Measurements from ENCODE around the gene CBX1.
"Not testable (repeated sequence)": the region's sequence is repeated elsewhere in the genome, so short reads cannot be mapped to it uniquely, and the experiment has no call there.

CBX1 gene

GRCh38 chr17:48123776-48124388 is 22.6 kb upstream of the CBX1 start:
- no peak for DNase-seq (ENCODE audit: low read depth in 3 of 3, low spot score in 1 of 3)

DNA sequence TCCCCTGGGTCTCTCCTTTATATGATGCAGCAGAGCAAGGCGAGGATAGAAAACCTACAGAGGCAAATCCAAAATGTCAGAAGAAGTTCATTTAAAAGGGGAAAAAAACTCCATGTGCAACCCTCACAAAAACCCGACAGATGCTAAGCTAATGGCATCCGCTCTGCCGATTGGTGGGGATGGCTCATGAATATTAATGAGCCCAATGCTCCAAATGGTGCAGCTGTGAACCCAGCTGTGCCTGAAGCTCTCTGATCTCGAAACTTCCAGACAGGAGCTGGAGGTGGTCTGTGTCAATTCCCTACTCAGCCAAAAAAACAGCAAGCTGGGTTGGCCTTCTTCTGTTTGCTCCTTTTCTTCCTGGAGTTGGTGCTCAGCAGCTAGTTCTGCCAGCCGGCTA is 21.8 kb upstream of the CBX1 start:
- no peak for DNase-seq (ENCODE audit: low read depth in 3 of 3, low spot score in 1 of 3)

DNA sequence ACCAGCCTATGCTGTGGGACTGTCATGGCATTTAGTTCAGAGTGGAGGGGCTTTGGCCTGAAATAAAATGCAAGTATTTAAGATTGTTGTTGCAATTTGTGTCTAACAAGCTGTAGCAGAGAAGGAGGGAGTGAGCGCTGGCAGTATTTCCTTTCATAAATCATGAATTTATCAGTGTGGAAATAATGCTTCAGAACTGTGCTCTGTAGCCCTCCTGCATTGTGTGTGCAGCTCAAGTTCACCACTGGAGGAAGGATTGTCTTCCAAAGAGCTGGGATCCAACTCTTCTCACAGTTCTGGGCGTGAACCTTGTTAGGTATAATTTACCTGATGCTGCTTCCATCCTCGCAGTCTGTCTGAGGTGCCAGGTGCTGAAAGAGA is 21.4 kb upstream of the CBX1 start:
- DNase-seq (ENCODE audit: low read depth in 3 of 3, low spot score in 1 of 3): no peak

- DNase-seq (ENCODE audit: low read depth in 3 of 3, low spot score in 1 of 3): no peak
Observed at GRCh38 chr17:48121923-48122664, 20.8 kb upstream of the CBX1 start.

GRCh38 chr17:48113201-48113676 is 12.0 kb upstream of the CBX1 start:
- DNase-seq (ENCODE audit: low read depth in 3 of 3, low spot score in 1 of 3): peak in 2 of 3 donors; percentile 15 to 31

GRCh38 chr17:48111937-48112241 is 10.6 kb upstream of the CBX1 start:
- DNase-seq (ENCODE audit: low read depth in 3 of 3, low spot score in 1 of 3): no peak

DNA sequence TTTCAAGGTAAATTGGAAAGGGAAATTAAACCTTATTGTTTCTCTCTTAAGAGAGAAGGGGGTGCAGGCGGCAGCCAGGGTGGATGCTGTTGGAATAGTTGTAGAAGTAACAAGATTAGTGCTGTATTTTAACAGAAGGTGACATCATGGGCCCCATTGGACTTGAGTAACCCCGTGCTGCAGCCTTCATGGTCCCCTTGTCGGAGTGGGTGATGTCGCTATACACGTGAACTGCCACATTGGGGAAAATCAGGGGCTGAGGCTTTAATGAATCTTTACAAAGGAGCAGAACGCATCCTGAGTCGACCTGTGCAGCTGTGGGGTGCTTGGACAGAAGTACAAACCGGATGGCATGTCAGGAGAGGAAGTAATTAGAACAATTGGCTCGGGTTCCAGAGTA is 9.5 kb upstream of the CBX1 start:
- no peak for DNase-seq (ENCODE audit: low read depth in 3 of 3, low spot score in 1 of 3)

- peak; percentile 84 to 85 (median 84) for DNase-seq (ENCODE audit: low read depth in 3 of 3, low spot score in 1 of 3)
Observed at GRCh38 chr17:48107137-48108055, 6.1 kb upstream of the CBX1 start, which contains the start of gene SNX11. SNX11 (plus strand) TSS chr17:48107766; CDS start chr17:48112044, 4,278 bp downstream.

DNA sequence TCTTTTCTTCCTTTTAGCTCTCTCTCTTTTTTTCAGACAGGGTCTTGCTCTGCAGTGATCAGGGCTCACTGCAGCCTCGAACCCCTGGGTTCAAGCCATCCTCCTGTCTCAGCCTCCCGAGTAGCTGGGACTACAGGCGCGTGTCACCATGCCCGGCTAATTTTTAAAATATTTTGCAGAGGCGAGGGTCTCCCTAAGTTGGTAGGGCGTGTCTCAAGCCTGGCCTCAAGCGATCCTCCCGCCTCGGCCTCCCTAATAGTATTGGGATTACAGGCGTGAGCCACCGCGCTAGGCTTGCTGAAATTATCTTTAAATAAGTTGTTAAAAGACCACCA is 5.5 kb upstream of the CBX1 start:
- DNase-seq (ENCODE audit: low read depth in 3 of 3, low spot score in 1 of 3): no peak

DNA sequence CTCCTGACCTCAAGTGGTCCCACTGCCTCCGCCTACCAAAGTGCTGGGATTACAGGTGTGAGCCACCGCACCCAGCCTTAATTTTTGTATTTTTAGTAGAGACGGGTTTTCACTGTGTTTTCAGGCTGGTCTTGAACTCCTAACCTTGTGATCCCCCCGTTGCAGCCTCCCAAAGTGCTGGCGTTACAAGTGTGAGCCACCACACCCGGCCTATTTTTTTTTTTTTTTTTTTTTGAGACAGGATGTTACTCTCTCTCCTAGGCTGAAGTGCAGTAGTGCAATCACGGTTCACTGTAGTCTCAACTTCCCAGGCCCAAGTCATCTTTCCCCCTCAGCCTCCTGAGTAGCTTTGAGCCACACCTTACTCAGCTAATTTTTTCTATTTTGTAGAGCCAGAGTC is 3.2 kb upstream of the CBX1 start:
- DNase-seq (ENCODE audit: low read depth in 3 of 3, low spot score in 1 of 3): no peak

- no peak for DNase-seq (ENCODE audit: low read depth in 3 of 3, low spot score in 1 of 3)
Observed at GRCh38 chr17:48102798-48103715, 1.8 kb upstream of the CBX1 start.

GRCh38 chr17:48102043-48102750 is 919 bp upstream of the CBX1 start:
- DNase-seq (ENCODE audit: low read depth in 3 of 3, low spot score in 1 of 3): no peak

DNA sequence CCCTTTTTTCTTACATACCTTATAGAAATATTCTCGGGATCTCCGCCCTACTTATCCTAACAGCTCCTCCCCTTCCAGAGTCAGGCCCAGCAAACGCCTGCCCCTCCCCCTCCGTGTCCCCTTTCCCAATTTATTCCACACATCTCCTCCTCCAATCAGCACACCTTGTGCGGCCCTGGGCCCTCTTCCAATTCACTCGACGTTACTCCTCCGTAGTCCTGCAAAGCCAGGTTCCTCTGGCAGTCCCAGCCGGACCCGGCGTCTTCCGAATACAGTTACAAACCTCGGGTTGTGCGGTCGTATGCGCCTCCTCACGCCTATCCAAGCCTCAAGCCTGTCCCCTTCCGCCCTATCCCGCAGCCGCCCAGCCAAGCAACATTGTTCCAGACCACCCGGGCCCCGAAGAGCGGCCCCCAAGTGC is 677 bp downstream of the CBX1 start:
- no peak for DNase-seq (ENCODE audit: low read depth in 3 of 3, low spot score in 1 of 3)

- no peak for DNase-seq (ENCODE audit: low read depth in 3 of 3, low spot score in 1 of 3)
Observed at GRCh38 chr17:48100160-48100559, 1.1 kb downstream of the CBX1 start.

DNA sequence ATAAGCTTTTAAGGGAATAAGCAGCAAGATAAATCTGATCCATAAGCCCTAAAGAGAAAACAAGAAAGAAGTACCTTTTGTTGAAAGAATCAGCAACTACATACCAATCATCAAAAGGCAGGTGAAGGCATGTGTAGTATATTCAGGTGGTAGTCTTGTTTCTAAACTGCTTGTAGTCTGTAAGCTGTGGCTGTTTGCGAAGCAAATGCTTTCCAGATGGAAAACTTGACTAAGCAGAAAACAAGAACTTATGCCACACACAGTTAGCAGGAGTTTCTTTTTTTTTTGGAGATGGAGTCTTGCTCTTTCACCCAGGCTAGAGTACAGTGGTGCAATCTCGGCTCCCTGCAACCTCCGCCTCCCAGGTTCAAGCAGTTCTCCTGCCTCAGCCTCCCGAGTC is 5.7 kb downstream of the CBX1 start:
- no peak for DNase-seq (ENCODE audit: low read depth in 3 of 3, low spot score in 1 of 3)

- no peak for DNase-seq (ENCODE audit: low read depth in 3 of 3, low spot score in 1 of 3)
Observed at GRCh38 chr17:48093341-48094045, 7.8 kb downstream of the CBX1 start.

GRCh38 chr17:48084932-48085331 is 16.3 kb downstream of the CBX1 start:
- DNase-seq (ENCODE audit: low read depth in 3 of 3, low spot score in 1 of 3): no peak

DNA sequence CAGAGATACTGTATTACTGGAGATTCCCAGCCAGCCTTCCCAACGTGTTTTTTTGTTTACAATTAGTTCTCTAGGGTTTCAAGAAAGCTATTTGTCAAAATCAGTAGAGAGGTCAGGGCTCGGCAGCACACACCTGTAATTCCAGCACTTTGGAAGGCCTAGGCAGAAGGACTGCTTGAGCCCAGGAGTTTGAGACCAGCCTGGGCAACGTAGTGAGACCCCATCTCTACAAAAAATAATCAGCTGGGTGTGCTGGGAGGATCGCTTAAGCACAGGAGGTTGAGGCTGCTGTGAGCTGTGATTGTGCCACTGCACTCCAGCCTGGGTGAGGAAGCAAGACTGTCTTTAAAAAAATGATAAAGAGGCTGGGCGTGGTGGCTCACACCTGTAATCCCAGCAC is 19.4 kb downstream of the CBX1 start:
- DNase-seq (ENCODE audit: low read depth in 3 of 3, low spot score in 1 of 3): no peak

GRCh38 chr17:48077152-48077551 is 24.1 kb downstream of the CBX1 start:
- not testable (repeated sequence) for DNase-seq (ENCODE audit: low read depth in 3 of 3, low spot score in 1 of 3)

All from stimulated activated CD4-positive, alpha-beta T cell treated with anti-CD3 and anti-CD28 coated beads, TNF-alpha, amount 100 ng/mL, for 1 hour (primary cell).